Spinal cord (tissue), 10 donors: Measurements from ENCODE around the gene CCDC134. TPM values are rescaled to one million over a fixed set of nuclear protein-coding genes. Genes with fewer than 3 reads are reported as not detected.

Experiments
- DNase-seq, 6 donors: peaks; one replicate each; pipeline versions ENCODE4 v3.0.0 to v3.0.0-alpha.2; 2013 to 2015; ENCODE audit warnings: low spot score in 6 of 6, low read depth in 4 of 6
- H3K27ac ChIP-seq: one replicate; pipeline ENCODE4 v1.5.1; 2013; ENCODE audit warnings: low read depth, low read length, control low read depth
- H3K27me3 ChIP-seq: one replicate; pipeline ENCODE4 v1.6.1; 2013; ENCODE audit warnings: low read length; ENCODE audit not compliant: control insufficient read depth, insufficient read depth
- H3K36me3 ChIP-seq: one replicate; pipeline ENCODE4 v1.6.1; 2013; ENCODE audit warnings: low read length; ENCODE audit not compliant: control insufficient read depth, insufficient read depth
- H3K4me1 ChIP-seq: one replicate; pipeline ENCODE4 v1.6.1; 2013; ENCODE audit warnings: low read length; ENCODE audit not compliant: control insufficient read depth, insufficient read depth
- H3K4me3 ChIP-seq: one replicate; pipeline ENCODE4 v1.5.1; 2013; ENCODE audit warnings: low read depth, low read length, control low read depth
- H3K9me3 ChIP-seq: one replicate; pipeline ENCODE4 v1.6.1; 2013; ENCODE audit warnings: low read length; ENCODE audit not compliant: control insufficient read depth, insufficient read depth
- WGBS: methylation state at CpG from one replicate; pipeline ENCODE4 v1.1.5; 2013; ENCODE audit warnings: missing lambda C conversion rate; ENCODE audit not compliant: insufficient coverage; 5-methylcytosine and 5-hydroxymethylcytosine counted together
- polyA plus RNA-seq, 2 donors: library from polyadenylated mRNA; unstranded; fragments of 120-200 nt; gene quantifications; one replicate each; pipeline ENCODE4 v1.2.1, GENCODE V29; 2013; ENCODE audit not compliant: insufficient read length in 2 of 2
- total RNA-seq, 2 donors: library from RNA; depleted of rRNA in 1 of 2; stranded (reverse); fragments of 120-200 nt in 1 of 2; fragments of >200 nt in 1 of 2; gene quantifications; one replicate each; pipeline versions ENCODE4 v1.2.3 to v1.2.4, GENCODE V29; 2013 to 2014
- donor health status: healthy.

The CCDC134 gene
- total and polyA plus RNA-seq, 4 donors: 5.8 to 12.6 (median 8.3) TPM

GRCh38 chr22:41847300-41847699 lies 46.8 kb downstream of the CCDC134 start:
- DNase-seq: no peak
- Histone ChIP-seq H3K27ac (peak overlapping the region; percentile 84), H3K4me3 (no peak overlapping the region), H3K36me3 (peaks cover 9% of the 10 kb centered on the region), H3K9me3 (no peaks in the 10 kb centered on the region), H3K27me3 (no peaks in the 10 kb centered on the region), H3K4me1 (peaks cover 21% of the 10 kb centered on the region)
- 61% methylated on average over 2 of the region's 2 CpGs for WGBS

- no peaks in the 10 kb centered on the region for H3K27me3 ChIP-seq
- WGBS: 89% methylated on average over 4 of the region's 5 CpGs
- H3K36me3 ChIP-seq: peaks cover 9% of the 10 kb centered on the region
- no peak overlapping the region for H3K4me3 ChIP-seq
- DNase-seq: no peak
- H3K9me3 ChIP-seq: no peaks in the 10 kb centered on the region
- H3K27ac ChIP-seq: no peak overlapping the region
- peaks cover 21% of the 10 kb centered on the region for H3K4me1 ChIP-seq
Observed at GRCh38 chr22:41848468-41848867, 48.0 kb downstream of the CCDC134 start.

GRCh38 chr22:41856469-41856868 lies 56.0 kb downstream of the CCDC134 start:
- 93% methylated on average over 2 of the region's 2 CpGs for WGBS

GRCh38 chr22:41857155-41857859 lies 56.8 kb downstream of the CCDC134 start:
- peaks cover 13% of the 10 kb centered on the region for H3K4me1 ChIP-seq

More at GRCh38 chr22:41856469-41856868, 56.0 kb downstream of the CCDC134 start:
- Histone ChIP-seq H3K4me1 (peaks cover 7% of the 10 kb centered on the region), H3K36me3 (peaks cover 11% of the 10 kb centered on the region), H3K4me3 (no peak overlapping the region), H3K9me3 (no peaks in the 10 kb centered on the region), H3K27ac (no peak overlapping the region), H3K27me3 (no peaks in the 10 kb centered on the region)
- DNase-seq: no peak

GRCh38 chr22:41857860-41858199 lies 57.4 kb downstream of the CCDC134 start:
- peaks cover 18% of the 10 kb centered on the region for H3K4me1 ChIP-seq

More at GRCh38 chr22:41857155-41857859, 56.8 kb downstream of the CCDC134 start:
- Histone ChIP-seq H3K27me3 (no peaks in the 10 kb centered on the region), H3K9me3 (no peaks in the 10 kb centered on the region), H3K27ac (no peak overlapping the region), H3K4me3 (no peak overlapping the region), H3K36me3 (peaks cover 4% of the 10 kb centered on the region)
- 100% methylated on average over 1 of the region's 7 CpGs for WGBS
- peak in 1 of 6 donors; percentile 45 for DNase-seq

GRCh38 chr22:41862160-41862529 lies 61.7 kb downstream of the CCDC134 start:
- DNase-seq: no peak
- 13% methylated on average over 3 of the region's 4 CpGs for WGBS

More at GRCh38 chr22:41857860-41858199, 57.4 kb downstream of the CCDC134 start:
- Histone ChIP-seq H3K27ac (no peak overlapping the region), H3K27me3 (no peaks in the 10 kb centered on the region), H3K36me3 (peaks cover 4% of the 10 kb centered on the region), H3K4me3 (no peak overlapping the region), H3K9me3 (no peaks in the 10 kb centered on the region)
- DNase-seq: no peak

GRCh38 chr22:41862530-41863266 lies 62.2 kb downstream of the CCDC134 start:
- H3K4me3 ChIP-seq: no peak overlapping the region

More at GRCh38 chr22:41862160-41862529, 61.7 kb downstream of the CCDC134 start:
- no peaks in the 10 kb centered on the region for H3K27me3 ChIP-seq
- H3K9me3 ChIP-seq: no peaks in the 10 kb centered on the region
- H3K4me3 ChIP-seq: no peak overlapping the region
- H3K36me3 ChIP-seq: peaks cover 12% of the 10 kb centered on the region
- peak overlapping the region; percentile 35 for H3K27ac ChIP-seq
- H3K4me1 ChIP-seq: peaks cover 19% of the 10 kb centered on the region

GRCh38 chr22:41863472-41863871 lies 63.0 kb downstream of the CCDC134 start:
- peaks cover 19% of the 10 kb centered on the region for H3K4me1 ChIP-seq
- 90% methylated on average over 2 of the region's 2 CpGs for WGBS
- H3K36me3 ChIP-seq: peaks cover 25% of the 10 kb centered on the region
- H3K27ac ChIP-seq: no peak overlapping the region
- no peaks in the 10 kb centered on the region for H3K27me3 ChIP-seq
- H3K4me3 ChIP-seq: no peak overlapping the region
- peak in 1 of 6 donors; percentile 36 for DNase-seq
- H3K9me3 ChIP-seq: no peaks in the 10 kb centered on the region

More at GRCh38 chr22:41862530-41863266, 62.2 kb downstream of the CCDC134 start:
- Histone ChIP-seq H3K36me3 (peaks cover 17% of the 10 kb centered on the region), H3K9me3 (no peaks in the 10 kb centered on the region), H3K27ac (peak overlapping the region; percentile 35), H3K4me1 (peaks cover 19% of the 10 kb centered on the region), H3K27me3 (no peaks in the 10 kb centered on the region)
- peak in 4 of 6 donors; percentile 35 to 94 (median 50) for DNase-seq
- 40% methylated on average over 2 of the region's 11 CpGs for WGBS

GRCh38 chr22:41868556-41868955 lies 68.1 kb downstream of the CCDC134 start:
- Histone ChIP-seq H3K9me3 (no peaks in the 10 kb centered on the region), H3K4me3 (no peak overlapping the region), H3K27ac (no peak overlapping the region), H3K4me1 (no peaks in the 10 kb centered on the region), H3K36me3 (peaks cover 65% of the 10 kb centered on the region), H3K27me3 (no peaks in the 10 kb centered on the region)
- no peak for DNase-seq
- 90% methylated on average over 9 of the region's 10 CpGs for WGBS
